Uterus (tissue), 2 donors: ENCODE measurements around the gene AQP1.

ENCODE experiments used
- POLR2A ChIP-seq, 2 donors: fragments of 450-650 bp; IDR thresholded peaks; one replicate each; pipeline ENCODE4 v1.6.1; 2016; ENCODE audit warnings: antibody characterized with exemption in 2 of 2, mild to moderate bottlenecking in 1 of 2, moderate library complexity in 1 of 2
- TF ChIP-seq, protein P1 (sequence below), 4 experiments: fragments of 200-600 bp in 2 of 4; fragments of 450-650 bp in 2 of 4; sonication (generic) in 2 of 4; IDR thresholded peaks; one replicate each; pipeline ENCODE4 v1.5.1; 2016 to 2019; ENCODE audit warnings: antibody characterized with exemption in 4 of 4, mild to moderate bottlenecking in 2 of 4, moderate library complexity in 1 of 4

DNA sequence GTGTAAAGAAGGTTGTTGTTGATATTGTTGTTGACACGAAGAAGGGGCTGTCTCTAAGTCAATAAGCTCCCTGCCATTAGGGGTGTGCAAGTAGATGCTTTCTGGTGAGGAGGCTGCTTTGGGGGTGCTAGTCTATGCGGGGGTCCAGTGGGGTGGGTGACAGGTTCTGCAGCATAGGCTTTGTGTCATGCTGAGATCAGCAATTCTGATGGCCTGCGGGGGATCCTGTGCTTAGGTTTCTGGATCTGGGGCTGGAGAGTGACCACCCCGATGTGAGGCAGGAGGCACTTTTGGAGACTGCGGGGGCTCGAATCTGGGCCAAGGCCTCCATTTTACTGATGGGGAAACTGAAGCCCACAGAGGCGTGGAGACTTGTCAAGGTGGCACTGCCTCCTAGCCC lies 5.1 kb downstream of the AQP1 start:
- TF ChIP-seq POLR2A (IDR thresholded peaks at IDR 0.05) = no peak
- TF ChIP-seq, protein P1, sequence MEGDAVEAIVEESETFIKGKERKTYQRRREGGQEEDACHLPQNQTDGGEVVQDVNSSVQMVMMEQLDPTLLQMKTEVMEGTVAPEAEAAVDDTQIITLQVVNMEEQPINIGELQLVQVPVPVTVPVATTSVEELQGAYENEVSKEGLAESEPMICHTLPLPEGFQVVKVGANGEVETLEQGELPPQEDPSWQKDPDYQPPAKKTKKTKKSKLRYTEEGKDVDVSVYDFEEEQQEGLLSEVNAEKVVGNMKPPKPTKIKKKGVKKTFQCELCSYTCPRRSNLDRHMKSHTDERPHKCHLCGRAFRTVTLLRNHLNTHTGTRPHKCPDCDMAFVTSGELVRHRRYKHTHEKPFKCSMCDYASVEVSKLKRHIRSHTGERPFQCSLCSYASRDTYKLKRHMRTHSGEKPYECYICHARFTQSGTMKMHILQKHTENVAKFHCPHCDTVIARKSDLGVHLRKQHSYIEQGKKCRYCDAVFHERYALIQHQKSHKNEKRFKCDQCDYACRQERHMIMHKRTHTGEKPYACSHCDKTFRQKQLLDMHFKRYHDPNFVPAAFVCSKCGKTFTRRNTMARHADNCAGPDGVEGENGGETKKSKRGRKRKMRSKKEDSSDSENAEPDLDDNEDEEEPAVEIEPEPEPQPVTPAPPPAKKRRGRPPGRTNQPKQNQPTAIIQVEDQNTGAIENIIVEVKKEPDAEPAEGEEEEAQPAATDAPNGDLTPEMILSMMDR (IDR thresholded peaks at IDR 0.05) = no peak
